SH-SY5Y (cell line): ENCODE results near the gene STXBP4.

Source experiments
- GATA2 ChIP-seq: IDR thresholded peaks from 2 replicates; pipeline ENCODE4 v1.6.1; 2011; ENCODE audit warnings: mild to moderate bottlenecking, low read depth, low read length
- GATA3 ChIP-seq: IDR thresholded peaks from 2 replicates; pipeline ENCODE4 v1.6.1; 2011; ENCODE audit warnings: low read depth, mild to moderate bottlenecking, low read length, moderate library complexity

DNA sequence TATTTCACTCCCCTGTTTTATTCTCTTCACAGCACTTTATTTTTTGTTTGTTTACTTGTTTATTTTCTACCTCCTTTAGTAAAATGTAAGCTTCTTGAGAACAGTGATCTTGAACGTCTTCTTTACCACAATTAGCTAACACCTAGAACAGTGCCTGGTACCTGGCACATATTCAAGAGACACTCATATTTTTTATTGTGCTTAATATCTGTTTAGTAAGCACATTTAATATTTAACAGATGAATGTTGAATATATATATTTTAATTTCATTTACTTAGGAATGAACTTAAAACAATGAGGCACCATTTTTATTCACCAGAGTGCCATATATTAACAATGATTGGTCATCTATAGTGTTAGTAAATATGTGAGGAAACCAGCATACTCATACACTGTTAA lies 130.2 kb downstream of the STXBP4 start:
- TF ChIP-seq GATA2 (no peak), GATA3 (no peak)
